Measurements from ENCODE around the gene SESN1.

The SESN1 gene

DNA sequence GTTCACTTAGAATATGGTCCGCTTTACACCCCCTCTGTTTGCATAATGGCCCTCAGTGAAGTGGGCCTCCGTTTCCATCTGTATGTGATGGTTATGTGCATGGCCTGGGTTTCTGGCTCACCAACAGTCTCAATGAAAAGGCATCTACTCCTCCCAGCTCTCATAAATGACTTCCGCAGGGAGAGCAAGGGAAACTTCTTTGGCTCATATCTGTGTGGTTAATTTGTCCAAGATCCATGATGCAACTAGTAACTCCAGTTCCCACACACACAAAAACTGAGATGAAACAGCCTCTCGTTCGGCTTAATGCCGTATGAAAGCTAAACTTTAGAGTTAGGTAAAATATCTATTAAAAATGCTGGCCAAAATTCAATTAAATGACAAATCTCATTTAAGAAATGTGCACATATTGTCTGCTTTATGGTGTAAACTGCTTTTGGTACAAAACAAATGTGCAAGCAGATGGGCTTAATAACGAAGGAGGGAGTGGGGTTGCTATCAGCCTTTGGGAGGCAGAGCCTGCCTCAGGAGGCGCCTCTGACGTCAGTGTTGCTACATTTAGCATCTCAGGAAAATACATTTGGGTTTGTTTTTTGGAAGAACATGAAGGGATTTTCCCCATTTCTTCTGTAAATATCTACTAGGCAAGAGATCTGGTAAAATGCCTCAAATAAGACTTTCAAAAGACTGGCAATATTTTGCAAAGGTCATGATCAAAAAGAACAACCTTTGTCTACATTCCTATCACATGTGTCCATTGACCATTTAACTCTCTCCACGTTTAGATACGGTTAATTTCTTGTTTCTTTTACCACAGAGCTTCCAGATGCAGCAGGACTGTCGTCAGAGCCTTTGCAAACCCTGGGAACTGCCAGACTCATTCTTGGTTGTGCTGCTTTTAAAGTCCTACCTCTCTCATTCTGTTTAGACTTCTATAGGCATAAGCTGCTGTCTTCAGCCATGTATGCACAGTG lies 149.7 kb downstream of the SESN1 start:
- no peak for FAIRE-seq
- no peak for DNase-seq (ENCODE audit: insufficient read length, low spot score)

GRCh38 chr6:108944071-108944470 lies 150.6 kb downstream of the SESN1 start:
- FAIRE-seq = no peak
- DNase-seq (ENCODE audit: insufficient read length, low spot score) = no peak

DNA sequence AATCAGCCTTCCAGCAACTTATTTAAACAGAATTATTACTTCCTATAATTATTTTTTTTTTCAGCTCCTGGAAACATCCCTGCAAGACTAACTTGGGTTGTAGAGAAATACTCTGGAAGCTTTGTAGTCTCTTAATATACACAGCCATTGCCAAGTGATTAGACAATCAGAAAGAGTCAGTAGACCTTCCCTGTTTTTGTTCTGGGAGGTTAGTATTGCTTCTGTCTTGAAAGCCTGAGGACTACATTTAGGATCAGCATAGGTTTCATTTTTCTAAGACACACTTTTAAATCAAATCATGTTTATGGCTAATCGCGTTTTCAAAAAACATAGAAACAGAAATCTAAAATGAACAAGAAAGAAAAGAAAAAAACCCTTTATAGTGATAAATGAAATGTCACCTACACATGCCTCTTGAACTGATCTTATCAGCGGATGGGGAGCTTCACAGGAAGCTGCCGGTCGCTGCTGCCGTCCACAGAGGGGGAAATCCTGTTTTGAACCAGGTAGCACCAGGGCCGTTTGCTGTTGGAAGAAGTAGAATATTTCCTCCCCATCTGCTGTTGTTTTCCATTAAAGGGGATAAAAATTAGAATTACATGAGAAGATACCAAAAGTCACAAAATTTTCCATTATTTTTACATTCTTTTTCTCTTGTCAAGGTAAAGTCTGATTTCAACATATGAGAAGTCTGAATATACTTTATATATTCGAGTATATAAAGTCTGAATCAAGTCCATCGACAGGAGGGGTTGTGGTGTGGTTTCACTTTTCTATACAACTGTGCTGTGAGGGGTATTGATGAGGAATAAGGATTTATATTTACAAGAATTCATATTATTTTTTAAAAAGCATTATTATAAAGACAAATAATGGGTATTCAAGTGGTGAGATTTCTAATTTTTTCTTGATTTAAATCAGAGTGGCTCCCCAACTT lies 151.8 kb downstream of the SESN1 start:
- FAIRE-seq = no peak
- no peak for DNase-seq (ENCODE audit: insufficient read length, low spot score)

- FAIRE-seq (no peak), DNase-seq (ENCODE audit: insufficient read length, low spot score) (no peak)
These were observed 152.8 kb downstream of the SESN1 start for GRCh38 chr6:108941859-108942258.

DNA sequence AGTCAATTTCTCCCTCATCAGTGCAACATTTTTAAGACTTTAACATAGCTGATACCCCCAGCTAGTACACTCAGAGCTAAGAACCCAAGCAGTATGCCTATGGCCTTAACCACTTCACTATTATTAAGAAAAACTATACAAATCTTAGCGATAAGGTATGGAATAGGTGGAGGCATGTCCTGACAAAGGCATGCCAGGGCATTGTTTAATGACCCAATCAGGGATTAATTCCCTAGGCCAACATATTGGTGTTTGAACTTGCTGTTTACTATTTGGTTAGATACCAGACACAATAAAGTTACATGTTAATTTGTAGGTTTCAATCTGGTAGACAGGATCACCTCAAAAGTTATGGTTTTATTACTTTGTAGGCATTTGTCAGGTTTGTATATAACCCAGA lies 153.4 kb downstream of the SESN1 start:
- no peak for FAIRE-seq

DNA sequence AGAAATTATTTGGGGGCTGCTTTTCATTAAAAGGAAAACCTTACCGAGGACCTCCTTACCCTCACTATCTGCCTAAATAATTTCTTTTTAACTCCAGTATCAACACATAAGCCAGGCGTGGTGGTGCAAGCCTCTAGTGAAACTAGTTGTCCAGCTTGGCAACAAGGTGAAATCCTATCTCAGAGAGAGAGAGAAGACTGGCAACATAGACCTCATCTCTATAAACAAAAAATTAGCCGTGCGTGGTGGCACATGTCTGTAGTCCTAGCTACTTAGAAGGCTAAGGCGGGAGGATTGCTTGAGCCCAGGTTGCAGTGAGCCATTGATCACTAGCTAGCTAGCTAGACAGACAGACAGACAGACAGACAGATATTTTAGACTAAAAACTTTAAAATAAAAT lies 153.9 kb downstream of the SESN1 start:
- no peak for DNase-seq (ENCODE audit: insufficient read length, low spot score)

More for the DNA sequence above, 153.4 kb downstream of the SESN1 start:
- DNase-seq (ENCODE audit: insufficient read length, low spot score) = no peak

GRCh38 chr6:108937170-108937569 lies 157.5 kb downstream of the SESN1 start:
- DNase-seq (ENCODE audit: insufficient read length, low spot score) (no peak), FAIRE-seq (no peak)

More for the DNA sequence above, 153.9 kb downstream of the SESN1 start:
- no peak for FAIRE-seq

All from GM19239 (cell line).